HG02870 (cell line): ENCODE data around the gene IL2RA.

Experiments
- ATAC-seq: cut with Tn5 transposase; IDR thresholded peaks from one replicate; pipeline ENCODE4 v1.9.1; 2021; ENCODE audit warnings: mild to moderate bottlenecking, moderate library complexity; ENCODE audit not compliant: unreplicated experiment

Gene IL2RA

DNA sequence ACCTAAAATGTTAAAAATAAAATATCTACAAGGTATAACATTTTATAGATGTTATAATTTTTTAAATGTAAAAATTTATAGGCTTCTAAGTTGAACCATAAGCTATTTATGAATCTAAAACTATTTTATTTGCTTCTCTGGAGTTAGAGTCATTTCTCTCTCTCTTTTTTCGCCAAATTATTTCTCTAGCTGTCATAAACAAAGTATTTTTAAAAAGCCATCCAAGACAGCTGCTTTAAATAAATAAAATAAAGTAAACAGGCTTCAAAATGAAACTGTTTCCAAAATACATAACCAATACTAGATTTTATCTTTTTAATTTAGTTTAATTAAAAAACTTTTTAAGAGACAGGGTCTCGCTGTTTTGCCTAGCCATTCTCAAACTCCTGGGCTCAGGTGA lies 72.4 kb downstream of the IL2RA start:
- ATAC-seq: no peak

DNA sequence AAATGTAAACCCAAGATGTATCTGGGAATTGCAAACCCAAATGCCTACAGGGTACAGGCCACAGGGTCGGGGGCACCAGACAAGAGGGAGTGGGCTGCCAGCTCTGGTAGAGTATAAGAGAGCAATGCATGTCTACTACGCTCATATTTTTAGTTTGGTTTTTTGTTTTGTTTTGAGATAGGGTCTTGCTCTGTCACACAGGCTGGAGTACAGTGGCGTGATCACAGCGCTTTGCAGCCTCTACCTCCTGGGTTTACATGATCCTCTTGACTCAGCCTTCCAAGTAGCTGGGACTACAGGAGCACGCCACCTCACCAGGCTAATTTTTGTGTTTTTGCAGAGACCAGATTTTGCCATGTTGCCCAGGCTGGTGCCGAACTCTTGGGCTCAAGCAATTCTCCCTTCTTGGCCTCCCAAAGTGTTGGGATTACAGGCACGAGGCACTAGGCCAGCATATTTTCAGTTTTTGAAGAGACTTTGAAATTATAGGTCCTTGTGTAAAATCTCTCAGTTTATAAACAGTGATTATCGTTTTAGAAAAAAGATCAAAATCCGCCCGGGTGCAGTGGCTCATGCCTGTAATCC lies 73.7 kb downstream of the IL2RA start:
- ATAC-seq: no peak

- ATAC-seq: no peak
Measured at GRCh38 chr10:5987747-5988146, 74.4 kb downstream of the IL2RA start.

DNA sequence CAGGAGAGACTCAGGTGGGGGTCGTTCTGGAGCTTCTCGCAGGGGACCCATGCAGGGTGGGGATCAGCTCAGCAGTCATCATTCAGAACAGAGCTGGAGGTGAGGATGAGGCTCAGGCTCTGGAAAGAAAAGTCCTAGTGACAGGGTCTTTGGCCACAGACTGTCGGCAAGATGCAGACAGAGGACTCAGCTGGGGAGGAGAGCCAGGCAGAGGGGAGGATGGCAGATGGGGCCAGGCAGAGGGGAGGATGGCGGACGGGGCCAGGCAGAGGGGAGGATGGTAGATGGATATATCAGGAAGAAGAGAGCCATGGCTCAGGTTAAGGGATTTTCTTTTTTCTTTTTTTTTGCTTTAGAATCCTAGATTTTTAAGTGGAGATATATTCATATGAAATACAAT lies 77.1 kb downstream of the IL2RA start:
- ATAC-seq: no peak

DNA sequence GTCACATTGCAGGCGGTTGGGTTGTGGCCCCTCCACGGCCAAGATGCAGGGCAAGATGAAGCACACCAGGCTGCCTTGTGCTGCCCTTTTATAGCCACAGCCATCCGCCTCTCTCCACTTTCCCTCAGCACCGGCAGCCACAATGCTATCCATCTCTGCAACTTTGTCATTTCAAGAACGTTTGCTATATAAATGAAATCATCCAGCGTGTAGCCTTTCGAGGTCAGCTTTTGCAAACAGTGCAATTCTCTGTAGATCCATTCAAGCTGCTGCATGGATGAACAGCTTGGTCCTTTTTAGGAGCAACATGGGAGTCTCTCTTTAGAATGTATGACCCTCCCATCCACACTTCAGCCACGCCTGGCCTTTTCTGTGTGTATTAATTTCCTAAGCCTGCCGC lies 78.4 kb downstream of the IL2RA start:
- ATAC-seq: no peak

DNA sequence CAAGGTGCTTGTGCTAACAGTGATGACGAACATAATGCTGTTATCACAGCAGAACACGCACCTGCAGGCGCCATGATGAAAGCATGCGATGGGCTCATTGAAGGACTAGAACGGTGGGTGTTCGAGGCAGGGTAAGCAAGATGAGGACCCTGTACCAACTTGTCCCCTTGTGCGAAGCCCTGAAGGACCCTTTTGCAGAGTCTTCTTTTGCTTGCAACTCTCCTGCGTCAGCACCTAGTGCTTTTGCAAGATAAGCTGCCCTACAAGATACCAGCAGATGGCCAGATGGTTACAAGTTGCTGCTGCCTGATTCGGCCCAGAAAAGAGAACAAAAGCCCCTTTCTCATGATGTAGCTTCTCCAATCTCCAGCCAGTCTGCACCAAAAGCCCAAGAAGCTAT lies 80.6 kb downstream of the IL2RA start:
- no peak for ATAC-seq

- ATAC-seq: no peak
Measured at GRCh38 chr10:5978230-5978489, 84.0 kb downstream of the IL2RA start.

GRCh38 chr10:5977471-5978229 lies 84.5 kb downstream of the IL2RA start, which contains the start of gene IL15RA:
TSS of gene IL15RA (minus strand) at chr10:5977543. CDS start at chr10:5977492, 51 bp downstream.
- ATAC-seq: peak; percentile 50

DNA sequence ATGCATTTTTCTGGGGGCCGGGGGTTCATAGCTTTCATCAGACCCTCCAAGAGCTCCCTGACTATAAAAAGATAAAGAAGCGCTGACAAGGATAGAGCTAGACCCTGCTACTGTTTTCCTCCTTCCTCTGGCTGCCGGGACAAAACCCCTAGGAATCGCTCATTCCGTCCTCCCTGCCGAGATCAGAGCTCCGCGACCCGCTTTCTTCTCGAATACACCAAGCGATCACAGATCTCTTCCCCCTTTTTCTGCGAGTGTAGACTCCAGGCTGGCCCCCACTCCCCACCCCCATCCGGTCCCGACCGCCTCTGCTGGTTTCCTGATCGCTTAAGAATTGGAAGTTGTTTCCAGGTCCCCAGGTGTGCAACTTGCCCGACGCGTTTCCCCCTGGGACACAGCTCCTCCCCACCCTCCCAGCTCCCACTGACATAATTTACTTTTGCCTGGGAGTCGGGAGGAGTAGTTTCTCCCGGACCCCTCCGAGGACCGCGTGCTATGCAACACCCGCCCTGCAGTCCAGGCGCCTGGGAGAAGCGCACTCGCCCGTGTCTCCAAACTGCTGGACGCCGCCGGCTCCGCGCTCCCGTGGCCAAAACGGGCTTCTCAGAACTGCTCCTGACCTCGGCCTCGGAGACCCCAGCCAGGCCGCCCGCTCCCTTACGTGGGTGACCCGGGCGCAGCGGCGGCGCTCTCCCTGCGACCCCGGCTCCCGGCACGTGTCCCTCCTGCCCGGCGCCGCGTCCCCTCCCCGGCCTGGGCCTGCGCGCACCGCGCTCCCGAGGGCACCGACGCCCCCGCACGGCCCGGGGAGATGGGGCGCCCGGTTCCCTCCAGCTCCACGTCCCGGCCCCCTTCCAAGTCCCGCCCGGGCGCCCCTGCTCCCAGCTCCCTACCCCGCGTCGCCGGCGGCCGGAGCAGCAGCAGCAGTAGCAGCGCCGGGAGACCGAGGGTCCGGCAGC lies 85.4 kb downstream of the IL2RA start:
- peak; percentile 19 for ATAC-seq

GRCh38 chr10:5975641-5976473 lies 86.3 kb downstream of the IL2RA start:
- peak; percentile 49 for ATAC-seq

DNA sequence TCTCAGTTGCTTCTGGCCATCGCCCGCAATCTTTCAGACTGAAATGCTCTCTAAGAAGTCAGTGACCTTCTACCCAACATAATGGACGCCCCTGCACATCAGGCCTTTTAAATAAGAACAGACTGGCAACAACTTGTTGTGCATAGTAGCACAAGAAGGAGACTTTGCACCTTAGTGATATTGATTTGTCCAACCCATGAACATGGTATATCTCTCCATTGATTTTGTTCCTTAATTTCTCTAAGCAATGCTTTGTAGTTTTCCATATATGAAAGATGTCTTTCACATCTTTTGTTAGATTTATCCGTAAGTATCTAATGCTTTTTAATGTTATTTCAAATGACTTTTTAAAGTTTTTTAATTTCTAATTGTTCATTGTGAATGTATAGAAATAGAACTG lies 89.1 kb downstream of the IL2RA start:
- no peak for ATAC-seq

DNA sequence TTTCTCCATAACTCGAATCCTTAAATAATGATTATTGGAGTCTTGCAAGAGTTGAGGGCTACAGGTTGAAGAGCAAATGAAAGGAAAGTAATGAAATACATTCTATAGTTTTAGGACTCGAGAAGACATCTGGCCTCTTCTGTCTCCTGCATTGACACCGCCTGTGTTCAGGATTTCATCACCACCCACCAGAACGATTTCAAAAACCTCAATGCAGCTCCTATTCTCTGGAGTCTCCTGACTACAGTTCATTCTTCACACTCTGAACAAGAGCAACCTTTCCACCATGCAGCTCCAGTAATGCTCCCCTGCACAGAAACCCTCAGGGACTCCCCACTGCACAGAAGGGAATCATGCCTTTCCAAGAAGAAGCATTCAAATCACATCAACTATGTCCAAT lies 90.3 kb downstream of the IL2RA start:
- ATAC-seq: no peak

- ATAC-seq: peak; percentile 29
Measured at GRCh38 chr10:5971315-5971832, 90.8 kb downstream of the IL2RA start.

DNA sequence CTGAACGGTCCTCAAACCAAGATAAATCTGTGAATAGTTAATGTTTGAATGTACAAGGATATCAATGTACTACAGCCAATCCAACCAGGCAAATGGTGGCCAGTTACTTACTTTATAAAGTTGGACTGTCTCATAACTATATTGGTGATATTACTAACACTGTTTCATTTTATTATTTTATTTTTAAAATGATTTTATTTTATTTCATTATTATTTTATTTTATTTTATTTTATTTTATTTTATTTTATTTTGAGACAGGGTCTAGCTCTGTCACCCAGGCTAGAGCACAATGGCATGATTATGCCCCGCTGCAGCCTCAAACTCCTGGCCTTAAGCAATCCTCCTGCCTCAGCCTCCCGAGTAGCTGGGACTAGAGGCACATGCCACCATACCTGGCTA lies 91.6 kb downstream of the IL2RA start:
- no peak for ATAC-seq

DNA sequence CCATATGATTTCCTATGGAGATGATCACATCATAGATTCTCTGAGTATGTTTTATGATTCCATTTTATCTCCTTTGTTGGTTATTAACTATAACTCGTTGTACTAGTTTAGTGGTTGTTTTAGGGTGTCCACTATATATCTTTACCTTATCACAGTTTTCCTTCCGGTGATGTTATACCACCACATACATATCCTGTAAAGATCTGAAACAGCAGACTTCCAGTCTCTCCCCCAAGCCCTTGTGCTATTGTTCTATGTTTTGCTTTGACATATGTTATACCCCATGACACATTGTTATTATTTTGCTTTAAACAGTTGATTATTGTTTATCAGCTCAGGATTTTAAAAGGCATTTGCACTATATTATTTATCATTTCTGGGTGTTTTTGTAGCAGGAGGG lies 92.1 kb downstream of the IL2RA start:
- no peak for ATAC-seq

DNA sequence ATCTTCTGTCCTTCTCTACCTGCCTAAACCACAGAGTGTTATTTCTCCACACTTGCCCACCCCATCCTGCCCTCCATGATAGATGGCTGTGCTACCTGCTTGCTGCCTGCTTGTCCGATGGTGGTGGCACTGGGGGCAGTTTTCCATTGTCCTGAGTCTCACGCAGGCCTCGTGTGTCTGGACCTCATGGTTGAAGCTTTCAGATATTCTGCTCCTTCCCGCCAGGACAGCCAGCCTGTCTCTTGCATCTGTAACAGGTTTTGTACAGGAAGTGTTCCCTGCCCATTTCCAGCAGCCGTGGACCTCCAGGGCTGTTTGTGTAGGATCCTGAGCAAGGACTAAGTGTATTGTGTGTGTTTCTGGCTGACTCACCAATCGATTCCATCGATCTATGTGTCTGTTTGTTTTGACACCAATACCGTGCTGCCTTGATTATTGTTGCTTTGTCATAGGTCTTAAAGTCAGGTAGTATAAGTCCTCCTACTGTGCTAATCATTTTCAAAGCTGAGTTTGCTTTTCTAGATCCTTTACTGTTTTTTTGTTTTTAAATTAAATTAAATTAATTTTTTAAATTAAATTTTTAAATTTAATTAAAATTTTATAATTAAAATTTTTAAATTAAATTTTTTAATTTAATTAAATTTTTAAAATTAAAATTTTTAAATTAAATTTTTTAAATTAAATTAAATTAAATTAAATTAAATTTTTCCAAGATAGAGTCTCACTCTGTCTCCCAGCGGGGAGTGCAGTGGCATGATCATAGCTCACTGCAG lies 93.3 kb downstream of the IL2RA start:
- no peak for ATAC-seq

DNA sequence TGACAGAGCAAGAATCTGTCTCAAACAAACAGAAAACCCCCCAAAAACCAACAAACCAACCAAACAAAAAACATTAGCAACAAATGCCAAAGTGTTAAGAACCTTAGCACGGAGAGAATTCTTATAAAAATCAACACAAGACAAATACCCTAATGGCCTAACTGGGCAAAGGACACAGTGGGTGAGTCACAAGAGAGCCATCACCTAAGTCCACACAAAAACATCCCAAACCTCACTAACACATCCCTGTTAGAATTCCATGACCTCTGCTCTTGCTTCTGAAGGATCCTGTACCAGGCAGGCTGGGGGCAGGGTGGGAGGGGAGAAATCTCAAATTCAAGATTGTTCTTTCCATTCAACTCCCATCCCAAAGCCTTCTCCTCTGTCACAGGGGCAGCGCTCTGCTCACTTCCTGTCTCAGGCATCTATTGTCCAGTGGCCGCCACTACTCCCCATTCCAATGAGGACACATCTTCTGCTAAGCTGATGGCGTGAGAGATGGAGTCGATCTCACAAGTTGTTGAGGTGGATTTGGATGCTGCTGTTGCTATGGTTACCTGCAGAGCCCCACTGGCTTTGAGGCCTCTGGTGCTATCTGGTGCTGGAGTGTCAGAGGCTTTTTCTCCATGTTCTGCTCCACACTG lies 94.0 kb downstream of the IL2RA start:
- no peak for ATAC-seq

GRCh38 chr10:5965266-5965665 lies 96.9 kb downstream of the IL2RA start:
- ATAC-seq: no peak

- no peak for ATAC-seq
Measured at GRCh38 chr10:5964736-5965135, 97.4 kb downstream of the IL2RA start.
